Measurements from ENCODE around the gene SEPTIN5.
"Not testable (repeated sequence)": the region's sequence is repeated elsewhere in the genome, so short reads cannot be mapped to it uniquely, and the experiment has no call there.

SEPTIN5 gene

DNA sequence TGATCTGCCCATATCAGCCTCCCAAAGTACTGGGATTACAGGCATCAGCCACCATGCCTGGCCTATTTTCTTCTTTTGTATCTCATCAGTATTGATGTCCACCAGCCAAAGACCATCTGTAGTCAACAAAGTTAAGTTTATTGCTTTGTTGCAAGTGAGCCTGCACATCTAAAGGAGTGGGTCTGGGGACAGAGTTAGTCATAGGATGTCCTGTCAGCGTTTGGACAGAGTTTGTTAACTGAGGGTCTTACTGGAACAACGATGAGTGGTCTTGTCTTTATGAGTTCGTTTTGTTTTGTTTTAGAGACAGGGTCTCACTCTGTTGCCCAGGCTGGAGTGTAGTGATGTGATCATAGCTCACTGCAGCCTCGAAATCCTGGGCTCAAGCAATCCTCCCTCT lies 40.6 kb upstream of the SEPTIN5 start:
- Histone ChIP-seq H3K27ac (no peak overlapping the region), H3K27me3 (ENCODE audit: insufficient read depth, low read depth, severe bottlenecking) (no peaks in the 10 kb centered on the region), H3K9me3 (ENCODE audit: severe bottlenecking) (peaks cover 9% of the 10 kb centered on the region), H3K4me3 (ENCODE audit: low read depth, low read length) (no peak overlapping the region), H3K36me3 (no peaks in the 10 kb centered on the region)
- TF ChIP-seq, protein P1, sequence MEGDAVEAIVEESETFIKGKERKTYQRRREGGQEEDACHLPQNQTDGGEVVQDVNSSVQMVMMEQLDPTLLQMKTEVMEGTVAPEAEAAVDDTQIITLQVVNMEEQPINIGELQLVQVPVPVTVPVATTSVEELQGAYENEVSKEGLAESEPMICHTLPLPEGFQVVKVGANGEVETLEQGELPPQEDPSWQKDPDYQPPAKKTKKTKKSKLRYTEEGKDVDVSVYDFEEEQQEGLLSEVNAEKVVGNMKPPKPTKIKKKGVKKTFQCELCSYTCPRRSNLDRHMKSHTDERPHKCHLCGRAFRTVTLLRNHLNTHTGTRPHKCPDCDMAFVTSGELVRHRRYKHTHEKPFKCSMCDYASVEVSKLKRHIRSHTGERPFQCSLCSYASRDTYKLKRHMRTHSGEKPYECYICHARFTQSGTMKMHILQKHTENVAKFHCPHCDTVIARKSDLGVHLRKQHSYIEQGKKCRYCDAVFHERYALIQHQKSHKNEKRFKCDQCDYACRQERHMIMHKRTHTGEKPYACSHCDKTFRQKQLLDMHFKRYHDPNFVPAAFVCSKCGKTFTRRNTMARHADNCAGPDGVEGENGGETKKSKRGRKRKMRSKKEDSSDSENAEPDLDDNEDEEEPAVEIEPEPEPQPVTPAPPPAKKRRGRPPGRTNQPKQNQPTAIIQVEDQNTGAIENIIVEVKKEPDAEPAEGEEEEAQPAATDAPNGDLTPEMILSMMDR (IDR thresholded peaks at IDR 0.05; ENCODE audit: low read depth, low read length): no peak
- no peak for DNase-seq

GRCh38 chr22:19674129-19674928 lies 40.0 kb upstream of the SEPTIN5 start:
- TF ChIP-seq, protein P1 (IDR thresholded peaks at IDR 0.05; ENCODE audit: low read depth, low read length): no peak
- Histone ChIP-seq H3K36me3 (no peaks in the 10 kb centered on the region), H3K27me3 (ENCODE audit: insufficient read depth, low read depth, severe bottlenecking) (no peaks in the 10 kb centered on the region), H3K9me3 (ENCODE audit: severe bottlenecking) (peaks cover 9% of the 10 kb centered on the region), H3K4me3 (ENCODE audit: low read depth, low read length) (no peak overlapping the region), H3K27ac (no peak overlapping the region)
- DNase-seq: no peak

DNA sequence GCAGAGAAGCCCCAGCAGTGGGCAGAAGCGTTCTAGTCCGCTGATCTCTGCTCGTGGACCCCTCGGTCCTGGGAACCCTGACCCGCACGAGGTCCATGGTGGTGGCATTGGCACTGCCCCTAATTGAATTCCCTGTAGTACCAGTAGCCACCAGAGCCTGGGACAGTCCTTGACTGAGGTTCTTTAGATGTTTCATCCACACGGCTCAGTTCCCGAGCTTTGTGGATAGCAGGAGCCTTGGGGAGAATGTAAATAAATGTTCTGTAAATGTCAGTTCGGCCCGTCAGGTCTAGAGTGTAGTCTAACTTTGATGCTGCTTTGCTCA lies 39.4 kb upstream of the SEPTIN5 start:
- peaks cover 9% of the 10 kb centered on the region for H3K9me3 ChIP-seq (ENCODE audit: severe bottlenecking)
- no peak overlapping the region for H3K27ac ChIP-seq
- TF ChIP-seq, protein P1 (IDR thresholded peaks at IDR 0.05; ENCODE audit: low read depth, low read length): no peak
- H3K27me3 ChIP-seq (ENCODE audit: insufficient read depth, low read depth, severe bottlenecking): no peaks in the 10 kb centered on the region
- H3K36me3 ChIP-seq: no peaks in the 10 kb centered on the region
- H3K4me3 ChIP-seq (ENCODE audit: low read depth, low read length): no peak overlapping the region
- DNase-seq: no peak

- H3K9me3 ChIP-seq (ENCODE audit: severe bottlenecking): peaks cover 9% of the 10 kb centered on the region
- no peak for DNase-seq
- H3K36me3 ChIP-seq: no peaks in the 10 kb centered on the region
Measured at GRCh38 chr22:19675428-19675827, 38.9 kb upstream of the SEPTIN5 start.

GRCh38 chr22:19676437-19676836 lies 37.9 kb upstream of the SEPTIN5 start:
- not testable (repeated sequence) for H3K36me3 ChIP-seq; DNase-seq; H3K27me3 ChIP-seq (ENCODE audit: insufficient read depth, low read depth, severe bottlenecking); H3K27ac ChIP-seq; H3K9me3 ChIP-seq (ENCODE audit: severe bottlenecking); H3K4me3 ChIP-seq (ENCODE audit: low read depth, low read length)

More at GRCh38 chr22:19675428-19675827, 38.9 kb upstream of the SEPTIN5 start:
- TF ChIP-seq, protein P1 (IDR thresholded peaks at IDR 0.05; ENCODE audit: low read depth, low read length): no peak
- no peaks in the 10 kb centered on the region for H3K27me3 ChIP-seq (ENCODE audit: insufficient read depth, low read depth, severe bottlenecking)
- no peak overlapping the region for H3K27ac ChIP-seq
- no peak overlapping the region for H3K4me3 ChIP-seq (ENCODE audit: low read depth, low read length)

- no peak for DNase-seq
- no peak overlapping the region for H3K27ac ChIP-seq
- H3K4me3 ChIP-seq (ENCODE audit: low read depth, low read length): no peak overlapping the region
- no peaks in the 10 kb centered on the region for H3K27me3 ChIP-seq (ENCODE audit: insufficient read depth, low read depth, severe bottlenecking)
- no peaks in the 10 kb centered on the region for H3K9me3 ChIP-seq (ENCODE audit: severe bottlenecking)
- no peaks in the 10 kb centered on the region for H3K36me3 ChIP-seq
- TF ChIP-seq, protein P1 (IDR thresholded peaks at IDR 0.05; ENCODE audit: low read depth, low read length): no peak
Measured at GRCh38 chr22:19678949-19679521, 35.3 kb upstream of the SEPTIN5 start.
